PC-3 (cell line): ENCODE measurements around the gene FRMD5. TPM values are rescaled to one million over a fixed set of nuclear protein-coding genes. Genes with fewer than 3 reads are reported as not detected.

Experiments
- ATAC-seq: fragments of 200-7000 bp; cut with Tn5 transposase; 2 replicates; pipeline ENCODE4 v1.9.1; 2020; ENCODE audit warnings: mild to moderate bottlenecking, moderate library complexity
- BruUV-seq: library from RNA; stranded (reverse); fragments of 400-500 nt; replicated peaks from 2 replicates; lab custom pipeline; 2021; lab: Mats Ljungman, UMichigan
- CTCF ChIA-PET: fragments of 300-600 bp; sonication (Branson Sonifier 250); formaldehyde crosslinking; loops from one replicate; lab custom pipeline; 2022; ENCODE audit warnings: antibody characterized with exemption; lab: Charles Lee
- POLR2A ChIA-PET: fragments of 300-600 bp; sonication (Branson Sonifier 250); formaldehyde crosslinking; loops from one replicate; lab custom pipeline; 2022; ENCODE audit warnings: antibody characterized with exemption; ENCODE audit not compliant: unreplicated experiment; lab: Charles Lee
- DNase-seq: peaks from one replicate; pipeline ENCODE4 v3.0.0-alpha.2; 2015
- H2AFZ ChIP-seq: fragments of 300-600 bp; sonication (generic); 2 replicates; pipeline ENCODE4 v1.6.0; 2016; ENCODE audit warnings: antibody characterized with exemption, low read length
- H3F3A ChIP-seq: fragments of 300-600 bp; sonication (generic); one replicate; pipeline ENCODE4 v1.6.0; 2017; ENCODE audit warnings: antibody characterized with exemption, low read length, control low read depth, mild to moderate bottlenecking; ENCODE audit not compliant: unreplicated experiment
- H3K27ac ChIP-seq: fragments of 300-600 bp; sonication (generic); 2 replicates; pipeline ENCODE4 v1.5.1; 2016; ENCODE audit warnings: mild to moderate bottlenecking, low read length
- H3K27me3 ChIP-seq: fragments of 300-600 bp; sonication (generic); 2 replicates; pipeline ENCODE4 v1.6.1; 2016; ENCODE audit warnings: low read length, mixed read lengths
- H3K36me3 ChIP-seq: fragments of 300-600 bp; sonication (generic); 2 replicates; pipeline ENCODE4 v1.6.1; 2016; ENCODE audit warnings: low read depth, mixed run types, low read length, mixed read lengths
- H3K4me1 ChIP-seq: fragments of 300-600 bp; sonication (generic); 2 replicates; pipeline ENCODE4 v1.5.1; 2016; ENCODE audit warnings: low read length; ENCODE audit not compliant: insufficient read depth
- H3K4me2 ChIP-seq: fragments of 300-600 bp; sonication (generic); 2 replicates; pipeline ENCODE4 v1.6.0; 2016; ENCODE audit warnings: low read length
- H3K4me3 ChIP-seq: fragments of 300-600 bp; sonication (generic); 2 replicates; pipeline ENCODE4 v1.5.1; 2016; ENCODE audit warnings: mild to moderate bottlenecking, low read length, mixed read lengths
- H3K79me2 ChIP-seq: fragments of 300-600 bp; sonication (generic); 2 replicates; pipeline ENCODE4 v1.6.1; 2017; ENCODE audit warnings: low read length, mixed read lengths
- H3K9ac ChIP-seq: fragments of 300-600 bp; sonication (generic); 2 replicates; pipeline ENCODE4 v1.6.0; 2016; ENCODE audit warnings: mild to moderate bottlenecking, low read length
- H3K9me2 ChIP-seq: fragments of 300-600 bp; sonication (generic); replicated peaks from 2 replicates; pipeline ENCODE4 v1.6.1; 2016; ENCODE audit warnings: mixed run types, low read length, mixed read lengths
- H3K9me3 ChIP-seq: fragments of 300-600 bp; sonication (generic); 2 replicates; pipeline ENCODE4 v1.6.1; 2016; ENCODE audit warnings: low read length, mixed read lengths
- H4K20me1 ChIP-seq: fragments of 300-600 bp; sonication (generic); 2 replicates; pipeline ENCODE4 v1.6.1; 2016; ENCODE audit warnings: low read length, mixed read lengths
- CTCF ChIP-seq: fragments of 300-600 bp; sonication (generic); conservative IDR thresholded peaks from 2 replicates; pipeline ENCODE4 v1.5.1; 2017; ENCODE audit warnings: antibody characterized with exemption, low read depth, mild to moderate bottlenecking, low read length
- EZH2 ChIP-seq: fragments of 300-600 bp; sonication (generic); IDR thresholded peaks from one replicate; pipeline ENCODE4 v1.6.1; 2017; ENCODE audit warnings: antibody characterized with exemption, mild to moderate bottlenecking, low read length; ENCODE audit not compliant: unreplicated experiment
- EZH2phosphoT487 ChIP-seq: fragments of 300-600 bp; sonication (generic); IDR thresholded peaks from 2 replicates; pipeline ENCODE4 v1.6.1; 2018; ENCODE audit warnings: mild to moderate bottlenecking, antibody characterized with exemption, low read length, borderline replicate concordance
- intact Hi-C: fragments of 100-400 bp; cut with micrococcal nuclease; formaldehyde crosslinking; loops from 2 replicates; pipeline ENCODE4 v1.9.0; 2023
- total RNA-seq: library from RNA; depleted of rRNA; stranded (reverse); fragments of >200 nt; gene quantifications from 2 replicates; pipeline ENCODE4 v1.2.3, GENCODE V29; 2014

FRMD5 gene
- total RNA-seq, 1 experiment from 2014 or later, result 8.7 TPM

- Histone ChIP-seq H3K79me2 (no peaks in the 10 kb centered on the region), H3K9me2 (no peaks in the 10 kb centered on the region), H3K4me2 (no peak overlapping the region), H3K27me3 (no peaks in the 10 kb centered on the region), H4K20me1 (no peaks in the 10 kb centered on the region), H3K9ac (no peak overlapping the region), H3K4me3 (no peak overlapping the region), H3K4me1 (peaks cover 33% of the 10 kb centered on the region), H3K36me3 (no peaks in the 10 kb centered on the region), H3F3A (no peaks in the 10 kb centered on the region), H3K27ac (no peak overlapping the region), H2AFZ (no peak overlapping the region), H3K9me3 (no peaks in the 10 kb centered on the region)
- DNase-seq (no peak), ATAC-seq (no peak)
- no TSS peak for BruUV-seq
- CTCF ChIA-PET, result no interaction called here
- intact Hi-C loops, result no loop called here
- TF ChIP-seq EZH2 (no peak), EZH2phosphoT487 (no peak), CTCF (no peak)
- POLR2A ChIA-PET, result no interaction called here
Observed at GRCh38 chr15:44084171-44084570, 110.9 kb downstream of the FRMD5 start.

GRCh38 chr15:44082558-44083157 lies 112.4 kb downstream of the FRMD5 start:
- H4K20me1 ChIP-seq, result no peaks in the 10 kb centered on the region
- H3F3A ChIP-seq, result no peaks in the 10 kb centered on the region
- H3K4me2 ChIP-seq, result no peak overlapping the region
- intact Hi-C loops, result no loop called here
- peaks cover 18% of the 10 kb centered on the region for H3K4me1 ChIP-seq
- no peaks in the 10 kb centered on the region for H3K27me3 ChIP-seq
- H3K4me3 ChIP-seq, result no peak overlapping the region
- H3K79me2 ChIP-seq, result no peaks in the 10 kb centered on the region
- no peak for TF ChIP-seq EZH2
- no peak for TF ChIP-seq CTCF
- no peak for TF ChIP-seq EZH2phosphoT487
- BruUV-seq, result no TSS peak
- DNase-seq (no peak), ATAC-seq (no peak)
- H3K9ac ChIP-seq, result no peak overlapping the region
- no peak overlapping the region for H2AFZ ChIP-seq
- no peaks in the 10 kb centered on the region for H3K9me3 ChIP-seq
- ChIA-PET POLR2A (no interaction called here), CTCF (interaction anchor here (0.6 kb wide), 1 partner anchor 112 kb away, joined by 3 read pairs; the partner anchor contains the start of gene FRMD5)
- no peak overlapping the region for H3K27ac ChIP-seq
- H3K9me2 ChIP-seq, result no peaks in the 10 kb centered on the region
- H3K36me3 ChIP-seq, result no peaks in the 10 kb centered on the region
